Measurements from ENCODE around the gene ITPRIPL2. TPM values are rescaled to one million over a fixed set of nuclear protein-coding genes. Genes with fewer than 3 reads are reported as not detected.

Gene ITPRIPL2
- polyA plus RNA-seq, 10 donors: 17.4 to 37.3 (median 24.1) TPM

DNA sequence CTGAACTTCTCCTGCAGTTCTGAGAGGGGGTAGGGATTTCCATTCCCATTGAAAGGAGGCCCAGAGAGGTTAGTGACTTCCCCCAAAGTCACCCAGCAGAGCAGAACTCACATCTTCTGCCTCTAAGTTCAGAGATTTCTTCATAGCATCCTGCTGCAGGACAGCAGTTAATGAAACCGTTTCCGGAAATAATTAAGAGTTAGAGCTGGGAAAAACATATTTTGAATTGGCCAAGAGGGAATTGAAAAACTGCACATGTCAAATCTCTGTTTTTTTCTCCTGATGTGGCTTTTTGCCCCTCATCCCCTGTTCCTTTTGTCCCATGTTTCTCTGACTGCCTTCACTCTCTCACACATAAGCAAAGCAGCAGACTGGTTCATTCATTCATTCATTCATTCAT is 26.6 kb downstream of the ITPRIPL2 start:
- no peak for DNase-seq

DNA sequence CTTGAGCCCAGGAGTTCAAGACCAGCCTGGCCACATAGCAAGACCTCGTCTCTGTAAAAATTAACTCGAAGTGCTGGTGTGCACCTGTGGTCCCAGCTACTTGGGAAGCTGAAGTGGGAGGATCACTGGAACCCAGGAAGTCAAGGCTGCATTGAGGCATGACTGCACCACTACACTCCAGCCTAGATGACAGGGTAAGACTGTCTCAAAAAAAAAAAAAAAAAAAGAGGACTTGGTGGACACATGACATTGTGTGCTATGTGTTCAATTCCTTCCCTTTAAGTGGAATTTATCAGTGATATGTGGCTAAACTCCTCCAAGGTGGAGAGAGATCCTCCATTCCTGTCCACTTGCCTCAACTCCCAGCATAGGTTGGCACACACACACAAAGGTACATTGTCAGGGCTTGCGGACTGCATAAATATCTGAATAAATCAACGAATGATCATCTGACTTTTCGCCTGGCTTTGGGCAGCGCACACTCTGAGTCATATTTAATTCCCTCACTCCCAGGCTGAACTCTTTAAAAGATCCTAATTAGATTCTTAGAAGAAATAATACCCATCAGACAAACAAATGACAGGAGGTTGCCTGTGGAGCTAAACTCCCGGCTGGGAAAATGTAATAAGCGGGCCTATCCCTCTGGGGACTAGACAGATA is 29.3 kb downstream of the ITPRIPL2 start:
- DNase-seq: no peak

DNA sequence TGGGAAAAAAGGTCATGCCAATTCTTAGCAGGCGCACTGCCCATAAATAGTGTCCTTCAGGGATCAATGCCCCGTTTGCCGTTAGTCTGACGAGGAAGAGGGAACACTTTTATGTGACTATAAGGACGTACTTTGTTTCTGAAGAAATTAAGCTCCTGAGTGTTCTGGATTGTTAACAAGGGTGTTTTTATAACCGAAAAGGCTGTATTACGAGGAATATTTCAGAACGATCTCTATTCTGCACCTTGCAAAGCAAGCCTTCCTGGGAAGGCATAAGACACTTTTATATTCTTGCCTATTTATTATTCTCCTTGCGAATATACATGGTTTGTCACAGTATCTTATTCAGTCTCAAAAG is 29.8 kb downstream of the ITPRIPL2 start:
- DNase-seq: no peak

GRCh38 chr16:19145010-19145409 is 31.2 kb downstream of the ITPRIPL2 start:
- DNase-seq: no peak

- DNase-seq: no peak
Measured at GRCh38 chr16:19147126-19147525, 33.4 kb downstream of the ITPRIPL2 start.

- DNase-seq: no peak
Measured at GRCh38 chr16:19147627-19148026, 33.9 kb downstream of the ITPRIPL2 start.

GRCh38 chr16:19148189-19148588 is 34.4 kb downstream of the ITPRIPL2 start:
- no peak for DNase-seq

- no peak for DNase-seq
Measured at GRCh38 chr16:19151310-19151709, 37.5 kb downstream of the ITPRIPL2 start.

DNA sequence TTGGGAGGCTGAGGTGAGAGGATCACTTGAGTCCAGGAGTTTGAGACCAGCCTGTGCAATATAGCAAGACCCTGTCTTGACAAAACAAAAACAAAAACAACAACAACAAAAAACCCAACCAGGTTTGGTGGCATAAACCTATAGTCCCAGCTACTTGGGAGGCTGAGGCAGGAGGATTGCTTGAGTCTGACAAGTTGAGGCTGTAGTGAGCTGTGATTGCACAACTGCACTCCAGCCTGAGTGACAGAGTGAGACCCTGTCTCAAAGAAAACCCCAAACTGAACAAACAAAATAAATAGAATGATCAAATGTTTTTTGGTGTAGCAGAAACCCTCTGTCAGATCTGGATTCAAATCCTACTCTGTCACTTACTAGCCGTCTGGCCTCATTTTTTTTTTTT is 38.3 kb downstream of the ITPRIPL2 start:
- DNase-seq: no peak

DNA sequence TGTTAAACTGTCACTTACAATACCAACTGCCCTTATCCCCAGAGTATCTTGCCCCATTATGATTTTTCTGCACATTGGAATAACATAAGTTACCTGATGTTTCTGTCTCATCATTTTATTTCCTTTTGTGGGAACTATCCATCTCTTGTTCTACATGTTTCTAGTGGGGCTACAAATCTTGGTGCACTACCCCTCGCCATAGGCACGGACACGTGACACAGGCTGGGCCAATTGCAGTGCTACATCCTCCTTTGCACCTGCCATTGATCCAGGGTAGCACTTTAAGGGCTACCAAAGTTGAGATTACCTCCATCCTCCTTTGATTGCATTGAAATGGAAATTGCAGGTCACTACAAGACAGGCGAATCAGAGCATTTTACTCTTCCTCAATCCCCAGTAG is 40.1 kb downstream of the ITPRIPL2 start:
- DNase-seq: no peak

- no peak for DNase-seq
Measured at GRCh38 chr16:19162085-19162484, 48.3 kb downstream of the ITPRIPL2 start.

GRCh38 chr16:19163215-19163614 is 49.5 kb downstream of the ITPRIPL2 start:
- DNase-seq: no peak

DNA sequence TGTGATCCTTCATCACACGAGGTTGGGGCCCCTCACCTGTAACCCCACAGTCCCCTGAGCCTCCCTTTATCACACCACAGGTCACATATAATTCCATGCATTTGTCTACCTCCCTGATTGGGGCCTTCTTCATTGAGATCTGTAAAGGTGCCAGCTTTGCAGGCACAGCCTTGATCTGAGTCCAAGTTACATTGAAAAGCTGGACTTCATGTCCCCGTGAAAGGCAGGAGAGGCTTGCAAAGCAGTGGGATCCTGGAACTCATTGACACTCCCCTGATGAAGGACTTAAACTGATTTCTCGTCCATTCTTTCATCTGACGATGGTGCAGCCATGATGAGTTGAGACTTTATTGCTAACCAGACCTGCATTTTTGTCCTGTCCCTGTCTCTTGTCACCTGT is 50.5 kb downstream of the ITPRIPL2 start:
- no peak for DNase-seq

GRCh38 chr16:19165101-19165500 is 51.3 kb downstream of the ITPRIPL2 start:
- no peak for DNase-seq

- no peak for DNase-seq
Measured at GRCh38 chr16:19166500-19166899, 52.7 kb downstream of the ITPRIPL2 start.

DNA sequence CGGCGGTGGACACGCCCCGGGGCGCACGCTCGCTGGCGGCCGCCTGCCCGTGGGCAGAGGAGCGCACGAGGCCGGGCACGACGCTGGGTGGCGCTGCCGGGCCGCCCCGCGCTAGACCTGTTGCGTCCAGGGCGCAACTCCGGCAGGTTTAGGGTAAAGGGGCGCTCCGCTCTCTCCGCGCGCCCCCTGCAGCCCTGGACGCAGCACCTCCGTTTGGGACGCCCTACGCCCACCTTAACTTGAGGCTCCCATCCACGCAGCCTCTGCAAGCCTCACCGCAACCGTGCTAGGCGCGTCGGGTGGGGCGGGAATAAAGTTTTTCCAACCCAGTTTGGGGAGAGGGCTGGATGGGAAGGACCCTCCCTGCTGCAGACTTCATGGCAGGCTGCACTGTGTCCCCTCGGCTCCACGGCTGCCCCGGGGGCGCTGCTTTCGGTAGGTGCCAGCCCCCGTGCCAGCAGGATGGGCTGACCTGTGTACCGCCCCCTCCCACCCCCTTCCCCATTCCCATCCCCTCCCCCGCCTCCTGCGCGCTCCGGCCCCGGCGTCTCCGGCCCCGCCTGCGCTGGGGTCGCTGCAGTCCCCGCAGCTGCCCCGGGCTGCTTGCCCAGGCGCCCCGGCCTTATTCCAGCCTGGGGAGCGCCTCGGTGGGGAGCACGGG is 54.1 kb downstream of the ITPRIPL2 start, which contains the start of gene SYT17:
Gene SYT17, plus strand, starts transcription at position 531 of the 661 bp plus-strand sequence. CDS start 407 bp downstream, outside the sequence.
- DNase-seq: peak; percentile 37 to 86 (median 75)

- DNase-seq: peak in 2 of 3 donors; percentile 46 to 77
Measured at GRCh38 chr16:19168371-19169081, 54.8 kb downstream of the ITPRIPL2 start.

- DNase-seq: peak in 1 of 3 donors; percentile 26
Measured at GRCh38 chr16:19169082-19169639, 55.4 kb downstream of the ITPRIPL2 start.

DNA sequence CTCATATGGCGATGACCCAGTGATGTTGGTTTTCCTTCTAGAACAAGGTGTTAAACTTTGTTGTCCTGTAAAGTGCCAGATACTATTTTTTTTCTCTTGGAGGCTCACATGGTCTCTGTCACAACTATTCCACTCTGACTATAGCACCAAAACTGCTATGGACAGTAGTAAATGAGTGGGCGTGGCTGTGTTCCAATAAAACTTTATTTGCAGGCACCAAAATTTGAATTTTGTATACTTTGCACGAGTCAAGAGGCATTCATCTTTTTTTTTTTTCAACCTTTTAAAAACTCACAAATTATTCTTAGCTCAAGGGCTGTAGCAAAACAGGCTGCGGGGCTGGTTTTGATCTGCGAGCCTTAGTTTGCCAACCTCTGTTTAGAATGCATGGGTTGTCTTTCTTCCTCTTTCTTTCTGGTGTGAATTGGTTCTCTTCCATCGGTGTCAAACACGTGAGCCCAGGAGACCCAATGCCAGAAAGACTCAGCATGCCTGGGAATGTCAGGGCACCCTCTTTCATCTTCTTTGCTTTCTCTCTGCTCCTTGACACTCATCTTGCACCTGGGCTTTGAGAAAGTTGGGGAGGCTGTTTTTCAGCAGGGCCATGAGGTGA is 56.4 kb downstream of the ITPRIPL2 start:
- no peak for DNase-seq

Measured in muscle of back (tissue), 11 donors.